Activated CD8-positive, alpha-beta memory T cell treated with anti-CD3 and anti-CD28 coated beads, Interleukin-2, amount 10 ng/mL, durations not matched to agents 7 days and 5 days (primary cell): ENCODE measurements around the gene PRICKLE3. TPM values are rescaled to one million over a fixed set of nuclear protein-coding genes. Genes with fewer than 3 reads are reported as not detected.
"Not testable (repeated sequence)": the region's sequence is repeated elsewhere in the genome, so short reads cannot be mapped to it uniquely, and the experiment has no call there.

Experiments used
- ATAC-seq: fragments of 150-1000 bp; cut with Tn5 transposase; one replicate; pipeline ENCODE4 v1.10.0; 2021; ENCODE audit warnings: moderate library complexity
- CTCF ChIA-PET: fragments of 350-600 bp; sonication (Branson Sonifier 250); formaldehyde crosslinking; loops from one replicate; lab custom pipeline; 2021; ENCODE audit warnings: antibody characterized with exemption; lab: Charles Lee
- DNase-seq: peaks from one replicate; pipeline ENCODE4 v3.0.0-alpha.2; 2020
- H3K27ac Mint-ChIP-seq: one replicate; pipeline ENCODE4 v1.8.0; 2021; ENCODE audit warnings: mild to moderate bottlenecking, mixed read lengths
- H3K27me3 Mint-ChIP-seq: one replicate; pipeline ENCODE4 v1.8.0; 2021; ENCODE audit warnings: mixed read lengths
- H3K36me3 Mint-ChIP-seq: one replicate; pipeline ENCODE4 v1.8.0; 2021; ENCODE audit warnings: mild to moderate bottlenecking, mixed read lengths
- H3K4me1 Mint-ChIP-seq: one replicate; pipeline ENCODE4 v1.8.0; 2021; ENCODE audit warnings: mixed read lengths
- H3K4me3 Mint-ChIP-seq: one replicate; pipeline ENCODE4 v1.8.0; 2021; ENCODE audit warnings: mild to moderate bottlenecking, moderate library complexity, mixed read lengths
- H3K9me3 Mint-ChIP-seq: one replicate; pipeline ENCODE4 v1.8.0; 2022; ENCODE audit warnings: low read depth, mixed read lengths
- total RNA-seq, 2 experiments: library from RNA; stranded (reverse); gene quantifications; one replicate each; pipeline ENCODE4 v1.2.3, GENCODE V29; 2021

PRICKLE3 gene
- total RNA-seq, 2 experiments from 2014 or later: 21.1 to 24.7 TPM

- no peaks in the 10 kb centered on the region for H3K27me3 Mint-ChIP-seq
- DNase-seq: no peak
- no peak for ATAC-seq
- no peaks in the 10 kb centered on the region for H3K9me3 Mint-ChIP-seq
- H3K27ac Mint-ChIP-seq: no peak overlapping the region
- H3K36me3 Mint-ChIP-seq: no peaks in the 10 kb centered on the region
- no peak overlapping the region for H3K4me3 Mint-ChIP-seq
- CTCF ChIA-PET: no interaction called here
- no peaks in the 10 kb centered on the region for H3K4me1 Mint-ChIP-seq
These were observed 56.7 kb downstream of the PRICKLE3 start for GRCh38 chrX:49129427-49129826.

GRCh38 chrX:49127742-49128258, 58.4 kb downstream of the PRICKLE3 start:
- H3K9me3 Mint-ChIP-seq, H3K27me3 Mint-ChIP-seq, ATAC-seq, H3K27ac Mint-ChIP-seq, H3K4me3 Mint-ChIP-seq, CTCF ChIA-PET, DNase-seq, H3K36me3 Mint-ChIP-seq: not testable (repeated sequence)
- H3K4me1 Mint-ChIP-seq: peaks cover 13% of the 10 kb centered on the region

Other genes with a start within 250 kb of the PRICKLE3 start
- 10 to 100 TPM; 56.9 to 65.2 TPM for gene OTUD5, start 228.8 kb downstream of the PRICKLE3 start, total RNA-seq
- gene KCND1, start 214.5 kb downstream of the PRICKLE3 start, total RNA-seq: 1 to 10 TPM; 2.9 to 5.5 TPM
- 100 to 1,000 TPM; 104 to 126 TPM for gene GRIPAP1, start 184.1 kb downstream of the PRICKLE3 start, total RNA-seq
- gene TFE3, start 143.0 kb downstream of the PRICKLE3 start, total RNA-seq: 10 to 100 TPM; 29.4 to 34.1 TPM
- 1 to 10 TPM; 6.9 to 7.9 TPM for gene CCDC120, start 127.4 kb downstream of the PRICKLE3 start, total RNA-seq
- gene PRAF2, start 112.4 kb downstream of the PRICKLE3 start, total RNA-seq: 10 to 100 TPM; 21.4 to 21.6 TPM
- 10 to 100 TPM; 34.8 to 50.5 TPM for gene WDR45, start 106.5 kb downstream of the PRICKLE3 start, total RNA-seq
- 10 to 100 TPM; 25.7 to 29.6 TPM for gene GPKOW, start 62.6 kb downstream of the PRICKLE3 start, total RNA-seq
- 1 to 10 TPM; 1.1 to 2.0 TPM for gene MAGIX, start 23.6 kb downstream of the PRICKLE3 start, total RNA-seq
- gene PLP2, start 14.5 kb downstream of the PRICKLE3 start, total RNA-seq: 10 to 100 TPM; 21.9 to 44.7 TPM
- 1 to 10 TPM; 1.9 to 3.9 TPM for gene SYP, start 13.8 kb upstream of the PRICKLE3 start, total RNA-seq
- gene CACNA1F, start 47.0 kb upstream of the PRICKLE3 start, total RNA-seq: 1 to 10 TPM in 1 of 2 experiments, under 1 TPM in 1; 0.19 to 1.3 TPM
- 10 to 100 TPM; 24.6 to 29.9 TPM for gene CCDC22, start 49.1 kb upstream of the PRICKLE3 start, total RNA-seq
- 10 to 100 TPM; 26.8 to 82.1 TPM for gene FOXP3, start 78.3 kb upstream of the PRICKLE3 start, total RNA-seq
- 10 to 100 TPM; 13.9 to 14.4 TPM for gene PPP1R3F, start 83.4 kb upstream of the PRICKLE3 start, total RNA-seq
- not detected for gene GAGE10, start 117.3 kb upstream of the PRICKLE3 start, total RNA-seq
- gene GAGE12J, start 135.7 kb upstream of the PRICKLE3 start, total RNA-seq: not detected
- not detected for gene GAGE13, start 145.2 kb upstream of the PRICKLE3 start, total RNA-seq